ENCODE measurements around the gene SARDH. TPM values are rescaled to one million over a fixed set of nuclear protein-coding genes. Genes with fewer than 3 reads are reported as not detected.

The SARDH gene
- total RNA-seq, 1 donor from 2014 or later = 0.56 TPM

GRCh38 chr9:133709691-133710571, 28.2 kb downstream of the SARDH start:
- Mint-ChIP-seq H3K9me3 (ENCODE audit: unreplicated experiment) (no peaks in the 10 kb centered on the region), H3K27ac (ENCODE audit: unreplicated experiment) (no peak overlapping the region), H3K4me3 (ENCODE audit: unreplicated experiment) (no peak overlapping the region), H3K36me3 (ENCODE audit: unreplicated experiment) (no peaks in the 10 kb centered on the region), H3K4me1 (ENCODE audit: unreplicated experiment) (peaks cover 22% of the 10 kb centered on the region), H3K27me3 (ENCODE audit: unreplicated experiment) (peaks cover 4% of the 10 kb centered on the region)
- no peak for DNase-seq (ENCODE audit: extremely low spot score, unreplicated experiment)
- TF ChIP-seq, protein P1, sequence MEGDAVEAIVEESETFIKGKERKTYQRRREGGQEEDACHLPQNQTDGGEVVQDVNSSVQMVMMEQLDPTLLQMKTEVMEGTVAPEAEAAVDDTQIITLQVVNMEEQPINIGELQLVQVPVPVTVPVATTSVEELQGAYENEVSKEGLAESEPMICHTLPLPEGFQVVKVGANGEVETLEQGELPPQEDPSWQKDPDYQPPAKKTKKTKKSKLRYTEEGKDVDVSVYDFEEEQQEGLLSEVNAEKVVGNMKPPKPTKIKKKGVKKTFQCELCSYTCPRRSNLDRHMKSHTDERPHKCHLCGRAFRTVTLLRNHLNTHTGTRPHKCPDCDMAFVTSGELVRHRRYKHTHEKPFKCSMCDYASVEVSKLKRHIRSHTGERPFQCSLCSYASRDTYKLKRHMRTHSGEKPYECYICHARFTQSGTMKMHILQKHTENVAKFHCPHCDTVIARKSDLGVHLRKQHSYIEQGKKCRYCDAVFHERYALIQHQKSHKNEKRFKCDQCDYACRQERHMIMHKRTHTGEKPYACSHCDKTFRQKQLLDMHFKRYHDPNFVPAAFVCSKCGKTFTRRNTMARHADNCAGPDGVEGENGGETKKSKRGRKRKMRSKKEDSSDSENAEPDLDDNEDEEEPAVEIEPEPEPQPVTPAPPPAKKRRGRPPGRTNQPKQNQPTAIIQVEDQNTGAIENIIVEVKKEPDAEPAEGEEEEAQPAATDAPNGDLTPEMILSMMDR (IDR thresholded peaks at IDR 0.05) = no peak

- H3K36me3 Mint-ChIP-seq (ENCODE audit: unreplicated experiment) = no peaks in the 10 kb centered on the region
- H3K4me1 Mint-ChIP-seq (ENCODE audit: unreplicated experiment) = peaks cover 14% of the 10 kb centered on the region
- DNase-seq (ENCODE audit: extremely low spot score, unreplicated experiment) = no peak
- no peaks in the 10 kb centered on the region for H3K9me3 Mint-ChIP-seq (ENCODE audit: unreplicated experiment)
- H3K27me3 Mint-ChIP-seq (ENCODE audit: unreplicated experiment) = peaks cover 9% of the 10 kb centered on the region
- TF ChIP-seq, protein P1 (IDR thresholded peaks at IDR 0.05) = no peak
- no peak overlapping the region for H3K27ac Mint-ChIP-seq (ENCODE audit: unreplicated experiment)
- no peak overlapping the region for H3K4me3 Mint-ChIP-seq (ENCODE audit: unreplicated experiment)
Measured at GRCh38 chr9:133709015-133709611, 29.0 kb downstream of the SARDH start.

GRCh38 chr9:133708246-133709014, 29.7 kb downstream of the SARDH start:
- H3K4me3 Mint-ChIP-seq (ENCODE audit: unreplicated experiment) = no peak overlapping the region

DNA sequence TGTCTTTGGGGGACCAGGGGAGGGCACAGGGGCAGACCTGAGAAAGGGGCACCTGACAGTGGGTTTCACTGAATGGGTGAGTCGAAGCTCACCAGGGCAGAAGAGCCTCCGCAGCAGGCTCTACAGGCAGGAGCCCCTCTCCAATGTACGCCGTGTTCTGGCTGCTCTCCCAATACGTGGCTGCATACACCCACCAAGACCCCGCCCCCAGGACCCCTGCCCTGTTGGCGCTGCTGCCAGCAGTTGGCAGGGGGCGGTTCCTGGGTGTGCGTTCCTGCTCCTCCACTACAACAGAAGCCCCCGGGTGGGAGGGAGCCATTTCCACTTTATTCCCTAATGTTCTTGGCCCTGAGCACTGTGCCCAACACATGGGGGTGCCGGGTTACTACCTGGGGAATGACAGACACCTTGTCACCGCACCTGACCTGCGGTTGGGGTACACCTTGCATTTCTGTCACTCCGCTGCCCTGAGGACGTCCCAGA, 30.3 kb downstream of the SARDH start:
- Mint-ChIP-seq H3K27me3 (ENCODE audit: unreplicated experiment) (peaks cover 9% of the 10 kb centered on the region), H3K9me3 (ENCODE audit: unreplicated experiment) (no peaks in the 10 kb centered on the region), H3K36me3 (ENCODE audit: unreplicated experiment) (no peaks in the 10 kb centered on the region), H3K27ac (ENCODE audit: unreplicated experiment) (no peak overlapping the region), H3K4me3 (ENCODE audit: unreplicated experiment) (no peak overlapping the region), H3K4me1 (ENCODE audit: unreplicated experiment) (peaks cover 11% of the 10 kb centered on the region)
- TF ChIP-seq, protein P1 (IDR thresholded peaks at IDR 0.05) = no peak
- no peak for DNase-seq (ENCODE audit: extremely low spot score, unreplicated experiment)

More at GRCh38 chr9:133708246-133709014, 29.7 kb downstream of the SARDH start:
- no peak for DNase-seq (ENCODE audit: extremely low spot score, unreplicated experiment)
- Mint-ChIP-seq H3K4me1 (ENCODE audit: unreplicated experiment) (peaks cover 11% of the 10 kb centered on the region), H3K9me3 (ENCODE audit: unreplicated experiment) (no peaks in the 10 kb centered on the region), H3K27me3 (ENCODE audit: unreplicated experiment) (peaks cover 9% of the 10 kb centered on the region), H3K27ac (ENCODE audit: unreplicated experiment) (no peak overlapping the region), H3K36me3 (ENCODE audit: unreplicated experiment) (no peaks in the 10 kb centered on the region)
- TF ChIP-seq, protein P1 (IDR thresholded peaks at IDR 0.05) = no peak
